ENCODE results near the gene FBXO45.

DNA sequence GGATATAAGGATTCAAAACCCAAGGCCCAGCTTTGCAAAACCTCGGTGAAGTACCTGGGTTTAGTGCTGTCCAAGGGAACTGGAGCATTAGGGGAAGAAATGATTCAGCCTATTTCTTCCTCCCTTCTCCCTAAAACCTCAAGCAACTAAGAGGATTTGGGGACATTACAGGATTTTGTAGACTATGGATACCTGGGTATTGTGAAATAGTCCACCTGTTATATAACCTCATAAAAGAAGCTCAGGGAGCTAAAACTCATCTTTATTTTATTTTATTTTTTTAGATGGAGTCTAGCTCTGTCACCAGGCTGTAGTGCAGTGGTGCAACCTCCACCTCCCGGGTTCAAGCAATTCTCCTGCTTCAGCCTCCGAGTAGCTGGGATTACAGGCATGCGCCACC, 44.6 kb upstream of the FBXO45 start:
- TF ChIP-seq, protein P1, sequence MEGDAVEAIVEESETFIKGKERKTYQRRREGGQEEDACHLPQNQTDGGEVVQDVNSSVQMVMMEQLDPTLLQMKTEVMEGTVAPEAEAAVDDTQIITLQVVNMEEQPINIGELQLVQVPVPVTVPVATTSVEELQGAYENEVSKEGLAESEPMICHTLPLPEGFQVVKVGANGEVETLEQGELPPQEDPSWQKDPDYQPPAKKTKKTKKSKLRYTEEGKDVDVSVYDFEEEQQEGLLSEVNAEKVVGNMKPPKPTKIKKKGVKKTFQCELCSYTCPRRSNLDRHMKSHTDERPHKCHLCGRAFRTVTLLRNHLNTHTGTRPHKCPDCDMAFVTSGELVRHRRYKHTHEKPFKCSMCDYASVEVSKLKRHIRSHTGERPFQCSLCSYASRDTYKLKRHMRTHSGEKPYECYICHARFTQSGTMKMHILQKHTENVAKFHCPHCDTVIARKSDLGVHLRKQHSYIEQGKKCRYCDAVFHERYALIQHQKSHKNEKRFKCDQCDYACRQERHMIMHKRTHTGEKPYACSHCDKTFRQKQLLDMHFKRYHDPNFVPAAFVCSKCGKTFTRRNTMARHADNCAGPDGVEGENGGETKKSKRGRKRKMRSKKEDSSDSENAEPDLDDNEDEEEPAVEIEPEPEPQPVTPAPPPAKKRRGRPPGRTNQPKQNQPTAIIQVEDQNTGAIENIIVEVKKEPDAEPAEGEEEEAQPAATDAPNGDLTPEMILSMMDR (IDR thresholded peaks at IDR 0.05 in 2 of 3, conservative IDR thresholded peaks at IDR 0.05 in 1 of 3; ENCODE audit: borderline replicate concordance in 1 of 3, insufficient read depth in 1 of 3, low read depth in 2 of 3, low read length in 2 of 3), result no peak
- TF ChIP-seq POLR2A (IDR thresholded peaks at IDR 0.05; ENCODE audit: borderline replicate concordance, extremely low read depth, insufficient read depth, insufficient read length), result no peak
- no peak for TF ChIP-seq ELF1 (IDR thresholded peaks at IDR 0.05; ENCODE audit: borderline replicate concordance, low read depth)
- TF ChIP-seq FOSL1 (IDR thresholded peaks at IDR 0.05; ENCODE audit: low read depth), result no peak
- TF ChIP-seq TCF7L2 (IDR thresholded peaks at IDR 0.05; ENCODE audit: borderline replicate concordance, extremely low read depth, insufficient read depth, insufficient read length), result no peak
- TF ChIP-seq RAD21 (IDR thresholded peaks at IDR 0.05; ENCODE audit: low read depth), result no peak
- TF ChIP-seq SIN3A (IDR thresholded peaks at IDR 0.05; ENCODE audit: low read depth), result no peak
- no peak for TF ChIP-seq SP1 (IDR thresholded peaks at IDR 0.05; ENCODE audit: low read depth)
- TF ChIP-seq EGR1 (IDR thresholded peaks at IDR 0.05; ENCODE audit: low read depth), result no peak
- no peak for TF ChIP-seq CBX3 (IDR thresholded peaks at IDR 0.05; ENCODE audit: low read depth)
- TF ChIP-seq SRF (IDR thresholded peaks at IDR 0.05; ENCODE audit: low read depth), result no peak
- no peak for TF ChIP-seq POLR2AphosphoS5 (IDR thresholded peaks at IDR 0.05; ENCODE audit: low read depth, low read length)

Data from HCT116 (cell line).